Activated gamma-delta T cell treated with anti-CD3 and anti-CD28 coated beads, Interleukin-2, amount 50 U/mL, for 16 hours (primary cell): ENCODE measurements around the gene UQCRHL.

Experiments
- DNase-seq: peaks from one replicate; pipeline ENCODE4 v3.0.0-alpha.2; 2020; ENCODE audit warnings: low read depth

Gene UQCRHL

GRCh38 chr1:15797614-15798390 lies 9.6 kb downstream of the UQCRHL start:
- no peak for DNase-seq

DNA sequence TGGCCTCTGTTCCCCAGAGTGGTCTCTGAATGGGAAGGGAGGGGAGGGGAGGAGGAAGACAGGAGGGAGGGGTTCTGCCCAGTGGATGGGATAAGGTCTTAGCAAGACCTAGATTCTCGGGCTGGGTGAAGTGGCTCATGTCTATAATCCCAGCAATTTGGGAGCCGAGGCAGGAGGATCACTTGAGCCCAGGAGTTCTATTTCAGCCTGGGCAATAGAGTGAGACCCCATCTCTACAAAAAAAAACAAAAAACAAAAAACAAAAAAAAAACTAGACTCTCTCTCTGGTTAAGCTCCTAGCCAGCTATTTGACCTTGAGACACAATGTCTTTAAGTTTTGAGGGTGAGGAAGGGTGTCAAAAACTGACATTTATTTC lies 11.4 kb downstream of the UQCRHL start:
- no peak for DNase-seq

DNA sequence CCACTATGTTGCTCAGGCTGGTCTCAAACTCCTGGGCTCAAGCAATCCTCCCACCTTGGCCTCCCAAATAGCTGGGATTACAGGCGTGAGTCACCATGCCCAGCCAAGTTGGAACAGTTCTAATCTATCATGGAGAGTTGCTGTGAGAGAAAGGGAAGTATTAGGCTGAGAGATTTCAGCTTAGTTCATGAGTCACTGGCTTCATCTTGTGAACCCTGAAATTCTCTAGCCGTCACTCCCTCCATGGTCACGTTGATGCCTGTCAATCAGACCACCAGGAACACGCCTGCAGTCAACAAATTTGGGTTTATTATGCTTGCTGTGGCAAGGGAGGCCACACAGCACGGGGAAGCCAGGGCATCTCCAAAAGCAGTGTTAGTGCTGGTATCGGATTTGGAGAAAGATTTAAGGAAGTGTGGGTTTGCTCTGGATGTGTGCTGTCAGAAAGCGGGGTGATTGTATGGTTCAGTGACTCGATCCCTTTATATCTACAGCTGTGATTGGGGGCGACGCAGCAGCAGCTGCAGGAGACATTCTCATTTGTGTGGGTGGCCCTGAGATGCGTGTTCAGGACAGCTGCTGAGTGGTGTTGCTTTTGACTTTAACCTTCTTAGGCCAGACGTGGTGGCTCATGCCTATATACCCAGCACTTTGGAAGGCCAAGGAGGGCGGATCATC lies 18.7 kb downstream of the UQCRHL start:
- no peak for DNase-seq

- DNase-seq = no peak
Observed at GRCh38 chr1:15786581-15786980, 20.9 kb downstream of the UQCRHL start.

DNA sequence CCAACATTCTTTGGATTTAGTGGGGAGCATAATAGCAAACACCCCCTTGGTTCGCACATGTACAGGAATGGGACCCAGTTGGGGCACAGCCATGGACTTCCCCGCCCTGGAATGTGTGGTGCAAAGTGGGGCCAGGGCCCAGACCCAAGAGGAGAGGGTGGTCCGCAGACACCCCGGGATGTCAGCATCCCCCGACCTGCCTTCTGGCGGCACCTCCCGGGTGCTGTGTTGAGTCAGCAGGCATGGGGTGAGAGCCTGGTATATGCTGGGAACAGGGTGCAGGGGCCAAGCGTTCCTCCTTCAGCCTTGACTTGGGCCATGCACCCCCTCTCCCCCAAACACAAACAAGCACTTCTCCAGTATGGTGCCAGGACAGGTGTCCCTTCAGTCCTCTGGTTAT lies 21.8 kb downstream of the UQCRHL start:
- DNase-seq = no peak

DNA sequence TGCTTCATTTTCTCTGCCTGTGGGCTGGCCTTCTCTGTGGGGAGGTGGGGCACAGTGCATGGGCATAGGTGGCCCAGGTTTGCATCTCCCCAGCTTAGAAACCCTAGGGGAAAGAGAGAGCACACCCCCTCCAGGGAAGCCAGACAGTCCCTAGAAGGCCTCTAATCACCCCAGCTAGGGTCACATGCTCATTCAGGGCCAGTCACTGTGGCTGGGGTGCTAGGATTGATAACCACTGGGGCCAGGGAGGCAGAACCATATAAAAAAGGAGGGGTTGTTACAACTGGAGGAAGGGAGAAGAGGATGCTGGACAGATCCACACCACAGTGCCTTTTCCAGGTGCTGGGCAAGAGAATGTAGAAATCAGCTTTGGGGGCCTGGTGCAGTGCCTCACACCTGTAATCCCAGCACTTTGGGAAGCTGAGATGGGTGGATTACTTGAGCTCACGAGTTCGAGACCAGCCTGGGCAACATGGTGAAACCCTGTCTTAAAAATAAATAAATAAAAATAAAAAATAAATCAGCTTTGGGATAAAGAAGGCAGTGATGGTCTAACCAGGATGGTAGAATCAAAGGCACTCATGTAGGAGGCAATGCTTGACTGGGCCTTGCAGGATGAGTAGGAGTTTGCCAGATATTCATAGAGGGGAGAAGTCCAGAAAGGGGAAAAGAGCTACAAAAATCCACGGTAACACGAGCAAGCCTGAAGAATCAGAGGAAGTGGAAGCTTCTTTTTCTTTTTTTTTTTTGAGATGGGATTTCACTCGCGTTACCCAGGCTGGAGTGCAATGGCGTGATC lies 29.3 kb downstream of the UQCRHL start:
- no peak for DNase-seq

GRCh38 chr1:15775706-15776105 lies 31.7 kb downstream of the UQCRHL start:
- no peak for DNase-seq

DNA sequence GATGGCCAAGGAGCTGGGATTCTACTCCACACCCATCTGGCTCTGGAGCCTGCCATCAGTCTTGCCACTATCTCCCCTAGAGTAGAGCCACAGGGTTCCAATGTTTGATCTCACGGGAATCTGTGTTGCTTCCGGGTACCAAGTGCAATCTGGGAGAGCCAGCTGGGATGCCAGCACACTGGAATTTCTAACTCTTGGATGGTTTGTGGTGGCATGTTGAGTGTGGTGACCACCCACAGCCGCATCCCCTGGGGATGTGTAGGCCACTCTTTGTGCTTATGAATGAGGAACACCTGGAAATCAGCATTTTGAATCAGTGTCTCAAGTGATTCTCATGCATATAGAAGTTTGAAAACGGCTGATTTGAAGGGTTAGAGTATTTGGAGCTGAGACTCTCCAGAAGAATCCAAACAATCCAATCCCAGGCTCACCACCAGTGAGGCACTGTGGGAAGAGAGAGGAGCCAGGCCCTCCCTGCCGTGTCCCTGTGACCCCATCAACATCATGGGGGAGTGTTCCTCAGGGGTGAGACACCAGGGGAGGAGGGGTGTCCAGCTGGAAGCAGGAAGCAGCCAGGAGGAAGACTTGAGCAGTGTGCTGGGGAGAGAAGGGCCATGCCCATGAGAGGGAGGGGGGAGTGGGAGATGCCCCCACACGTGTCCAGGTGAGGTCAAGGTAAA lies 35.5 kb downstream of the UQCRHL start:
- no peak for DNase-seq

DNA sequence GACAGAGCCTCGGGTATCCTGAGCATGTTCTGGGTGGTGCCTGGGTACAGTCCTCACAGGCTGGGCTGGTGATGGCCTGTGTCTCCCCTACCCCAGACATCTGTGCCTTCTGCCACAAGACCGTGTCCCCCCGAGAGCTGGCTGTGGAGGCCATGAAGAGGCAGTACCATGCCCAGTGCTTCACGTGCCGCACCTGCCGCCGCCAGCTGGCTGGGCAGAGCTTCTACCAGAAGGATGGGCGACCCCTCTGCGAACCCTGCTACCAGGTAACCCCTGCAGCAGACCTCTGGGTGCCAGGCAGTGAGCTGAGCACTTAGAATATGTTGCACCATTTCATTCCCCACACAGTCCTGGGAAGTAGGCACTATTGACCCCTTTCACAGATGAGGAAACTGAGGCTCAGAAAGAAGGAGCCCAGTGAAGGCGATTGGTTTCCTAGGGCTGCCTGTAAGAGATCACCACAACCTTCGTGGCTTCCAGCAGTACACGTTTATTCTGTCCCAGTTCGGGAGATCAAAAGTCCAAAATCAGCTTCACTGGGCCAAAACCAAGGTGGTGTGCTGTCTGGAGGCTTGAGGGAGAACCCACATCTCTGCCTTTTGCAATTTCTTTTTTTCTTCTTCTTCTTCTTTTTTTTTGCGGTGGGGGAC lies 37.0 kb downstream of the UQCRHL start:
- no peak for DNase-seq

DNA sequence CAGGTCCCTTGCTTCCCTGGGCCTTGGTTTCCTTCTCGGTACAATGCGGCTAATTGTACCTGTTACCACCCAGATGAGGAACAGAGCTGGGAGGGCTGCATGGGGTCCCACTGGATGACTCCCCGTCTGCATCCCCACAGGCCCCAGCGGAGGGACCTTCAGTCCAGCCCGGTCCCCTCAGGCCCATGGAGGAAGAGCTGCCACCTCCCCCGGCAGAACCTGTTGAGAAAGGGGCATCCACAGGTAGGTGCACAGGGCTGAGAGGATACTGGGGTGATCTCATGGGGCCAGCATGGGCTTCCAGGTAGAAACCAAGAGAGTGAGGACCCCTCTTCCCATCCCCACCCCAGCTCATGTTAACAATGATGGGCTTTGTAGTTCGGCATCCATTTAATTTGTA lies 39.1 kb downstream of the UQCRHL start:
- DNase-seq = no peak

DNA sequence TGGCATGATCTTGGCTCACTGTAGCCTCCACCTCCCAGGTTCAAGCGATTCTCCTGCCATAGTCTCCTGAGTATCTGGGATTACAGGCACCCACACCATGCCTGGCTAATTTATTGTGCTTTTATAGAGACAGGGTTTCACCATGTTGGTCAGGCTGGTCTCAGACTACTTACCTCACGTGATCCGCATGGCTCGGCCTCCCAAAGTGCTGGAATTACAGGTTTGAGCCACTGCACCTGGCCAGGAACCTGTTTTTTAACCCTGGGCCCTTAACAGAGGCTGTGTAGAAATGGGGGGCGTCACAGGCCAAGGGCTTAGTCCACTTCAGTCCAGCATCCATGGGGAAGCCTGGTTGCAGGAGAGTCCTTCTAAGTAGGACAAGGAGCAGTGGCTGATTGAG lies 39.5 kb downstream of the UQCRHL start:
- DNase-seq = no peak

GRCh38 chr1:15765495-15766194 lies 41.8 kb downstream of the UQCRHL start:
- no peak for DNase-seq

GRCh38 chr1:15764890-15765289 lies 42.6 kb downstream of the UQCRHL start:
- no peak for DNase-seq

DNA sequence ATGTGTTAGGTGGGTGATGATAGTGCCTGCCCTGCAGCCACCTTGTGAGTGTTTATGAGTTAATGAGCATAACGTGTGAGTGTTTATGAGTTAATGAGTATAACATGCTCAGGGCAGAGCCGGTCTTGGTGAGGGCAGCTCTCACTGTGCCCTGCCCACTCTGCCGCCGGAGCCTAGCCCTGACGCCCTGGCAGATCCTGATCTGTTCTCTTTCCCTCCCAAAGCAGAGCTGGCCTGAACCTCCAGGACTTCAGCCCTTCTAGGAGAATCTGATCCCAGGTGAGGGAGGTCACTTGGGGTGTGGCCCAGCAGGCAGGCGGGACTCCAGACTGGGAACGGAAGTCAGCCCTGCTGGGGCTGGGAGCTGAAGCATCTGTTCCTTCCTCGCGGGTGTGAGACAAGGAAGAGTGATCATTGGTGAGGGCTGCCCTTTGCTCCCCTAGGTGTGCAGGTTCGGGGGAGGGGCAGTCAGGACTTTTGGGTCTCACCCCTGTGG lies 43.1 kb downstream of the UQCRHL start:
- no peak for DNase-seq

GRCh38 chr1:15762546-15762945 lies 44.9 kb downstream of the UQCRHL start:
- DNase-seq = no peak

DNA sequence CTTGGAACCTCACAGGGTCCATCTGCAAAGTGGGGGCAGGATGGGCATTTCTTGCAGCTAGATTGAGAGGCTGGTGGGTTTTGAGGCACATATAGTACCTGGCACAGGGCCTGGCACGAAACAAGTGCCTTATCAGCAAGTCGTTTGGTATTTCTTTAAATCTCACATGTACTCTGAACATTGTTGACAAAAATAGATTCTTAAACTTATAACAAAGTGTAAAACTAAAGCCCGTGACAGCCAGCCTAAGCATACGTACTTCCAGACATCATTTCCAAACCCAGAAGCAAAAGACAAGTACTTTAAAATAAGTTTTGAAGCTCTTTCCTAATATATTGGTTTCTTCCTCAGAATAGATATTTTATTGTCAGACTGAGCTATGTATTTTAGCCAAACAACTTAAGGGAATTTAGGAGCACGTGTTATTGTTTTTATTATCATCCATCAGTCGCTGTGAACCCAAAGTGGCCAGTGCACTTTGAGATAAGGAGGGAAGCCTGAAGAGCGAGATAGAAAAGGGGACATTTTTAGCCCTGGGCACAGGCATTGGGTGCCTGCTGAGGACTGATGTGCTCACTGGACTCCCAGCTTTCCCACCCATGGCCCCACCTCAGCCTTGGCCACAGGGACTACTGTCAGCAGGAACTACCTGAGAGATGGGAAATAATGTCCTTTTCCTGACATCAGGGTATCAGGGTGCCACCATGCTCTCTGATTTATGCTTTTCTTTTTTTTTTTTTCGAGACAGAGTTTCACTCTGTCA lies 45.9 kb downstream of the UQCRHL start:
- no peak for DNase-seq

DNA sequence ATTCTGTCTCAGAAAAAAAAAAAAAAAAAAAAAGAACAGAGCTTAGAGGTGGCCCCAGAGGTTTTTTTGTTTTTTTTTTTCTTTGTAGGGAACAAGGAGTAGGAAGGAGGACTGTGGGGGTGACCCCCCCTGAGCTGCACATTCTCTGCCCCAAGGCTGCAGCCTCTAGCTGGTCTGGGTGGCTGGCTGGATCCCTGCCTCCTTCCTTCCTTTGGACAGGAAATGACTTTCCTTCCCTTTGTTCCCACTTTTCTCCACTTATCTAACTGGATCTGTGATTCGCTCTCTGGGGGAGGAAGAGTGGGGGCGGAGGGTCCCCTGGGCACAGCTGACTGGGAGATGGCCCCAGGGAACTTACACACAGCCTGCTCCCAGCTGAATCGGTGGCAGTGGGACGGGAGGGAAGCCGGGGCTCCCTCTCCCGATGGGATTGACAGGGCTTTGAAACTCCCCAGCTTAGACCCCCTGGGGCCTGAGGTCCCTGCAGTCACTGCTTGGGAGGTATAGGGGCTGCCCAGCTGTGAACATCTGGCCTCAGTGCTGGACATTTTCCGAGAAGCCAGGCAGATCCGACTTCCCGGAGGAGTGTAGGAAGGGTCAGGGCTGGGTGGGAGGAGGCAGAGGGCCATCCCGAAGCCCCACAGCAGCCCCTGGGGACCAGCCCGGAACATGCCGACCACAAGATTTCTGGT lies 46.8 kb downstream of the UQCRHL start:
- no peak for DNase-seq

DNA sequence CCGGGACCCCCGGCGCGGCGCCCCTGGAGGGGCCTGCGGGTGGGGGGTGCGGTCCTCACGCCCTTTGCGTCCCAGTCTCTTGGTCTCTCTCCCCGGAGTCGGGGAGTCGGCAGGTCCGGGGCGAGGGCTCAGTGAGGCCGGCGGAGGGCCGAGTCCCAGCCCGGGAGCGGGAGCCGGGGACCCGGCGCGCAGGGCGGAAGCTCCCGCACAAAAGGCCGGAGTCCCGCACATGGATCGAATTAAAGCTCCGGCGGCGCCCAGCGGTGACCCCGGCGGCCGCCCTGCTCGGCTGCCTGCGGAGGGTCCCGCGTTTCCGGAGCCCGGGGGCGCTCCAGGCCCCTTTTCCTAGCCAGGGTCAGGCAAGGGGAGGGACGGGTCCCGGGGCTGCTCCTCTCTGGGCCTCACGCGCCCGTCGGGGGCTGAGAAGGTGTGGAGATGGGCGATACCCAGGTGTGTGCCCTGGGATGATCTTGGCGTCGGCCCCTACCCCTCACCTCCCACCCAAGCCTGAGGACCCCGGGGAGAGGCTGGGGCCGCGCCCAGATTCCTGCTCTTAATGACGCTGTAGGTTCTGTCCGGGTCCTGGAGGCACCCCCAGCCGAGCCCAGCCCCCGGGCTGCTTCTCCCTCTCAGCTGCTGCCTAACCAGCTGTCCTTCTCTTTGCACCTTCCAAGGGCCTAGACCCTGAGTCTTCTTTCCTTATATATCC lies 48.3 kb downstream of the UQCRHL start:
- no peak for DNase-seq

- no peak for DNase-seq
Observed at GRCh38 chr1:15758343-15758931, 49.0 kb downstream of the UQCRHL start, which contains the start of gene FBLIM1. TSS of gene FBLIM1 (plus strand) at chr1:15758795. CDS start at chr1:15764984, 6,189 bp downstream.
